HEK293T (cell line): ENCODE measurements around the gene PTPRA.

Experiments
- BHLHE40 ChIP-seq: fragments of 450-650 bp; IDR thresholded peaks from 2 replicates; pipeline ENCODE4 v1.6.1; 2016; ENCODE audit warnings: mild to moderate bottlenecking, moderate library complexity, borderline replicate concordance
- FOXM1 ChIP-seq: fragments of 450-650 bp; IDR thresholded peaks from 2 replicates; pipeline ENCODE4 v1.6.1; 2017; ENCODE audit warnings: mild to moderate bottlenecking, borderline replicate concordance
- NFRKB ChIP-seq: fragments of 450-650 bp; IDR thresholded peaks from 2 replicates; pipeline ENCODE4 v1.6.1; 2016; ENCODE audit warnings: mild to moderate bottlenecking, moderate library complexity

GRCh38 chr20:3045816-3046676 is 172.8 kb downstream of the PTPRA start, which contains the start of gene MRPS26:
- TF ChIP-seq NFRKB = no peak
- no peak for TF ChIP-seq BHLHE40
- peak; percentile 2; the same call in 1 of the 2 replicates for TF ChIP-seq FOXM1
